Heart left ventricle (tissue), 16 donors: ENCODE measurements around the gene FKBP8. TPM values are rescaled to one million over a fixed set of nuclear protein-coding genes. Genes with fewer than 3 reads are reported as not detected.
A peak's percentile ranks its signal among the peaks of the same experiment; 100 is the strongest.

ENCODE experiments used
- ATAC-seq, 4 donors: fragments of 200-7000 bp; cut with Tn5 transposase; one replicate each; pipeline ENCODE4 v1.9.1; 2020 to 2022; ENCODE audit warnings: moderate library complexity in 4 of 4, mild to moderate bottlenecking in 3 of 4, moderate number of reproducible peaks in 1 of 4
- DNase-seq, 5 donors: peaks; one replicate each; pipeline ENCODE4 v3.0.0-alpha.2; 2020
- H3K27ac ChIP-seq, 12 donors: fragments of 200-600 bp; sonication (generic) in 4 of 12; one replicate each; pipeline versions ENCODE4 v1.5.0 to v1.8.0; 2016 to 2022; ENCODE audit warnings: mild to moderate bottlenecking in 2 of 12
- H3K27me3 ChIP-seq, 9 donors: fragments of 200-600 bp; sonication (generic) in 2 of 9; one replicate each; pipeline versions ENCODE4 v1.5.1 to v1.8.0; 2016 to 2022; ENCODE audit warnings: mild to moderate bottlenecking in 3 of 9
- H3K36me3 ChIP-seq, 9 donors: fragments of 200-600 bp; sonication (generic) in 2 of 9; one replicate each; pipeline versions ENCODE4 v1.5.0 to v1.8.0; 2018 to 2022; ENCODE audit warnings: mild to moderate bottlenecking in 2 of 9
- H3K4me1 ChIP-seq, 12 donors: fragments of 200-600 bp; sonication (generic) in 4 of 12; one replicate each; pipeline versions ENCODE4 v1.5.0 to v1.8.0; 2016 to 2022; ENCODE audit warnings: mild to moderate bottlenecking in 3 of 12
- H3K4me3 ChIP-seq, 12 donors: fragments of 200-600 bp; sonication (generic) in 4 of 12; one replicate each; pipeline versions ENCODE4 v1.5.0 to v1.8.0; 2017 to 2022; ENCODE audit warnings: mild to moderate bottlenecking in 9 of 12, moderate library complexity in 4 of 12
- H3K9me3 ChIP-seq, 12 donors: fragments of 200-600 bp; sonication (generic) in 4 of 12; one replicate each; pipeline versions ENCODE4 v1.5.0 to v1.8.0; 2016 to 2022; ENCODE audit warnings: mild to moderate bottlenecking in 1 of 12
- POLR2A ChIP-seq, 2 donors: fragments of 450-650 bp; IDR thresholded peaks; one replicate each; pipeline ENCODE4 v1.6.1; 2017; ENCODE audit warnings: antibody characterized with exemption in 2 of 2, mild to moderate bottlenecking in 2 of 2, moderate library complexity in 2 of 2
- WGBS, 4 donors: extraction: QIAGEN DNeasy Blood & Tissue Kit in 2 of 4; methylation state at CpG; one replicate each; pipeline versions ENCODE4 v1.1.5 to v1.1.7; 2013 to 2018; 5-methylcytosine and 5-hydroxymethylcytosine counted together
- intact Hi-C, 10 donors: fragments of 100-400 bp; cut with DNase I; formaldehyde crosslinking; loops; one replicate each; pipeline versions ENCODE4 v1.11.1 to v1.14.2; 2022
- polyA plus RNA-seq, 2 donors: library from polyadenylated mRNA; stranded (reverse); fragments of 200-250 nt; gene quantifications; one replicate each; pipeline ENCODE4 v1.2.3, GENCODE V29; 2013
- total RNA-seq, 9 donors: library from RNA; depleted of rRNA in 2 of 9; stranded (reverse); fragments of >200 nt in 2 of 9; fragmentation: NEBNext Ultra II Directional in 3 of 9; extraction: Animal tissue kit (Norgen Biotek cat#: 25700) in 3 of 9; gene quantifications; one replicate each; pipeline versions ENCODE4 v1.1.0 to v1.2.4, GENCODE V29; 2016 to 2023
- TF ChIP-seq, protein P1 (sequence below), 12 donors: fragments of 200-600 bp; sonication (generic) in 4 of 12; IDR thresholded peaks; one replicate each; pipeline versions ENCODE4 v1.5.0 to v1.8.0; 2018 to 2022; ENCODE audit warnings: antibody characterized with exemption in 12 of 12, mild to moderate bottlenecking in 5 of 12
- donor health status: ischemic (EF 13 %, LVEDD 7.1; RV severe dilation, severe dysfunction).
- donor health status: healthy with polysubstance abuse.
- donor health status: DM: no; HTN: yes; CAD: no.
- donor health status: DM: no; HTN: no; CAD: no.
- donor health status: ischemic (EF 25% LVEDD 6.9; RV normal size, moderate dysfunction).
- donor health status: ischemic (EF 25% LVEDD 5.7; RV mildly dilated, moderate dysfunction).
- donor health status: healthy.
- donor health status: DM: yes; HTN: yes; CAD: no.
- donor health status: ischemic (EF 35%, LVEDD 5.7; RV mildly dilated, moderate dysfunction).
- donor health status: nonischemic (EF 11% LVEDD 7.7; RV severe dilation, severe dysfunction).
- donor health status: DM: yes; HTN: yes; CAD: no.
- donor health status: PGD.
- donor health status: ischemic (EF 29% LVEDD 5.4; RV normal size, mild dysfunction).
- donor health status: nonischemic (EF 23%, LVEDD 6.1; RV moderate dilation, normal function).

The FKBP8 gene
- total and polyA plus RNA-seq, 11 donors = 136 to 353 (median 157) TPM

DNA sequence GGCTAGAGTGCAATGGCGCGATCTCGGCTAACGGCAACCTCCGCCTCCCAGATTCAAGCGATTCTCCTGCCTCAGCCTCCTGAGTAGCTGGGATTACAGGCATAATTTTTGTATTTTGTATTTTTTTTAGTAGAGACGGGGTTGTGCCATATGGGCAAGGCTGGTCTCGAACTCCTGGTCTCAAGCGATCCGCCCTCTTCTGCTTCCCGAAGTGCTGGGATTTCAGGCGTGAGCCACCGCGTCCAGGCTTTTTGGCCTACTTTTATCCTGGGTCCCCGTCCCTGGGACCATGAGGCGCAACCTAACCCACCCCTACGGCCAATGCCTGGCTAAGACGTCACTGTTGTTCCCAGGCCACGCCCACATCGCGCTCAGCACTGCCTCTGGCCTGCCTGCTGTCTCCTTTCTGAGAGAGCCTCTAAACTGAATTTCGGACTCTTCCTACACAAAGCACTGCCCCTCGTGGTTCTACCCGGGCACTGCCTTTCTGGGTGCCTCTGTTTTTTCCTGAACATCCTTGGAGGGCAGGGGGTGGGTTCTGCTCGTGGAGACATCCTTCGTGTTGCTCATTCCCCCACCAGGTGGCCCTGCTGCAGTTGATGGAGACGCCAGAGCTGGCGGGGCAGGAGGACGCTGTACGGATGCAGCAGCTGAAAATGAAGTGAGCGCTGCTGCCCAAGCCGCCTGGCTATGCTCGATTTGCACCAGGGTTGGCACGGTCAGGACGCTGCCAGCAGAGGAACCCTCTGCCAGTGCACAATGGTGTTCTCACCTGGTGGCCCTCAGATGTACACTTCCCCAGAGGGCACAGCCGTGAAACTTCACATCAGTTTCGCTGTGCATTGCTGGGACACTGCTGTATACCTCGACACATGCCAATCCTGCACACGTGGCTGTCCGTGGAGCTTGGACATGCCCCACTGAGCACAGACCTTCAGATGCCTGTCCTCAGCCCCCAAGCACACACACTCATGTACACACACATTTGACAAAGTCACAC is 47.2 kb upstream of the FKBP8 start:
- H3K36me3 ChIP-seq = peaks cover 0 to 15% (median 11%) of the 10 kb centered on the region in 9 donors
- peaks cover 4 to 58% (median 32%) of the 10 kb centered on the region in 12 donors for H3K4me1 ChIP-seq
- ATAC-seq = no peak
- H3K4me3 ChIP-seq = peak overlapping the region in 7 of 12 donors; percentile 71 to 98 (median 91)
- H3K27me3 ChIP-seq = peaks cover 0 to 8% (median 0%) of the 10 kb centered on the region in 9 donors
- TF ChIP-seq POLR2A (IDR thresholded peaks at IDR 0.05) = peak in 1 of 2 donors; percentile 6
- TF ChIP-seq, protein P1, sequence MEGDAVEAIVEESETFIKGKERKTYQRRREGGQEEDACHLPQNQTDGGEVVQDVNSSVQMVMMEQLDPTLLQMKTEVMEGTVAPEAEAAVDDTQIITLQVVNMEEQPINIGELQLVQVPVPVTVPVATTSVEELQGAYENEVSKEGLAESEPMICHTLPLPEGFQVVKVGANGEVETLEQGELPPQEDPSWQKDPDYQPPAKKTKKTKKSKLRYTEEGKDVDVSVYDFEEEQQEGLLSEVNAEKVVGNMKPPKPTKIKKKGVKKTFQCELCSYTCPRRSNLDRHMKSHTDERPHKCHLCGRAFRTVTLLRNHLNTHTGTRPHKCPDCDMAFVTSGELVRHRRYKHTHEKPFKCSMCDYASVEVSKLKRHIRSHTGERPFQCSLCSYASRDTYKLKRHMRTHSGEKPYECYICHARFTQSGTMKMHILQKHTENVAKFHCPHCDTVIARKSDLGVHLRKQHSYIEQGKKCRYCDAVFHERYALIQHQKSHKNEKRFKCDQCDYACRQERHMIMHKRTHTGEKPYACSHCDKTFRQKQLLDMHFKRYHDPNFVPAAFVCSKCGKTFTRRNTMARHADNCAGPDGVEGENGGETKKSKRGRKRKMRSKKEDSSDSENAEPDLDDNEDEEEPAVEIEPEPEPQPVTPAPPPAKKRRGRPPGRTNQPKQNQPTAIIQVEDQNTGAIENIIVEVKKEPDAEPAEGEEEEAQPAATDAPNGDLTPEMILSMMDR (IDR thresholded peaks at IDR 0.05) = peak in 1 of 12 donors; percentile 21
- no peaks in the 10 kb centered on the region for H3K9me3 ChIP-seq
- H3K27ac ChIP-seq = peak overlapping the region in 3 of 12 donors; percentile 90 to 96 (median 91)
- WGBS, 4 donors = 78 to 85% (median 83%) methylated on average over 32 to 40 of the region's 40 CpGs
- intact Hi-C loops = loop anchor here in 7 of 10 donors (5.0 to 10.0 kb wide), 7 partner anchors 64 to 277 kb away; partner anchors contain the start of gene CRTC1 (in 3 of the 7)
- peak in 2 of 5 donors; percentile 49 to 51 for DNase-seq

DNA sequence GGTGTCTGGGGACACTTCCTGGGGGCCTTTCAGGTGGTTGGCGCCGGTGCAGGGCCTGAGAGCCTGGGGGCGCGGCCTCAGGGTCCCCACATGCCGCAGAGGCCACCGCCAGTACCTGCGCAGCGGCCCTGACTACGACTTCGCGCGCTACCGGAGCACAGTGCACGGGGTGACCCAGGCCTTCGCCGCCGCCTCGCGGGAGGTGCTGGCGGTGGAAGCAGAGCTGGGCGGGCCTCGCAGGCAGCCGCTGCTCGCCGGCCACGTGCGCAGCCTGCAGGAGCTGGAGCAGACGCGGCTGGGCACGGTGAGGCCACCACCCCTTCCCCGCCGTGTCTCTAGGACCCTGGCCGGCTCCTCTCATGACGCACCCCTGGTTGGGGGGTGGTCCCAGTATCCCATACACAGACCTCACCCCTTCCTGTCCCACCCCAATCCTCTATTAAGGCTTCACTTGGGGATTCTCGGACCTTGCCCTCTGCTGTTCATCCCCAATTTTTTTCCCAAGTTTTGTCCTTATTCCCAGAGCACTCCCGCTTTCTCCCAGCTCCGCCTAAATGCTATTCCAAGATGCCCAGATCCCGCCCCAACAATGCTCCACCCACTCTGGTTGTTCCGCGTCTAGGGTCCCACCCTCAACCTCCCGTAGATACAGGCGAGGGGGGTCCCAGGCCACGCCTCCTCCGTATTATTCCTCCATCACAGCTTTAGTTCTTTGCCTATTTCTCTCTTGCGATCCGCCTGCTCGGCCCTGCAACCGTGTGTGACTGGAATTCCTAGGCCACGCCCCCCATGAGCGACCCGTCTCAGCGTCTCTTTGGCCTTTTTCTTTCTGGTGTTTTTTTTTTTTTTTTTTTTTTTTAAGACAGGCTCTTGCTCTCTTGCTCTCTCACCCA is 46.3 kb upstream of the FKBP8 start:
- intact Hi-C loops = loop anchor here in 9 of 10 donors (5.0 to 10.0 kb wide), 11 partner anchors 65 to 278 kb away; partner anchors contain the start of gene CRTC1 (in 3 of the 9)
- Histone ChIP-seq H3K4me1 (peaks cover 0 to 54% (median 25%) of the 10 kb centered on the region in 12 donors), H3K27me3 (no peaks in the 10 kb centered on the region), H3K36me3 (peaks cover 0 to 15% (median 11%) of the 10 kb centered on the region in 9 donors), H3K9me3 (no peaks in the 10 kb centered on the region), H3K27ac (peak overlapping the region; percentile 75 to 97 (median 92)), H3K4me3 (peak overlapping the region; percentile 66 to 98 (median 90))
- peak; percentile 56 to 80 (median 70) for DNase-seq
- 12 to 34% (median 17%) methylated on average over 23 to 52 of the region's 52 CpGs for WGBS, 4 donors
- peak; percentile 15 to 73 (median 69) for ATAC-seq
- TF ChIP-seq POLR2A (IDR thresholded peaks at IDR 0.05) = no peak
- TF ChIP-seq, protein P1 (IDR thresholded peaks at IDR 0.05) = peak in 6 of 12 donors; percentile 4 to 37 (median 20)

DNA sequence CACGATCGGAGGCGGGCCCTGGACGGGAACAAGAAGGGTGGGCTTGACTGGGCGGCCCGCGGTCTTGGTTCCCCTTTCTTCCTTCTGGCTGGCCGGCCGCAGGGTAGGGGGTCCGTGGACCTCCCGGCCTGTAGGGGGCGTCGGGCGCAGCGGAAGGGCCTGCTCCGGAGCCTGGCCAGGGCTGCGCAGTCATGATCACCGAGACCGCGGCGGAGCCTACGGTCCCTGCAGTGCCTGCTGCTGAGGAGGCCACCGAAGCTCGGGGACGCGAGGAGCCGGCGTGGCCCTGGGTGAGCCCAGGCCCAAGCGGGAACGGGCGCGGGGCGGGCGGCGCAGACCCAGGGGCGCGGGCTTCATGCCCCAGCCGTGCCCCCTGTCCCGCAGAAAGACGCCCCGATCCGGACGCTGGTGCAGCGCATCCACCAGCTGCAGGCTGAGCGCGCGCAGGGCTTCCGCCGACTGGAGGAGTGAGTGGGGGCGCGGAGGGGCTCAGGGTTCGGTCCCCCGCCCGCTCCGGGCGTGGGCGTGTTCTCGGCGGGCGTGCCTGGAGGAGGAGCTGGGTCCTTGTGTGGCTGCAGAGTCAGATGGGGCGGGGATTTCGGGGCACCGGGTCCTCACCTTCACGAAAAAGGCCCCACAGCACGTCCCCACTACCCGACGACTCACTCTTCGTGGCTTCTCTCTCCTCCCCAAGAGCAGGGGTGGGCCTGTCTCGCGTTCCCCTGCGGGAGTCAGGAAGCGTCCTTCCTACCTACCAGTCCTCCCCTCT is 45.4 kb upstream of the FKBP8 start, which contains the start of gene REX1BD:
Gene REX1BD (plus strand): TSS at position 188 of the 769 bp plus-strand sequence. CDS start 4 bp downstream, at position 192.
- peak; percentile 83 to 94 (median 90) for ATAC-seq
- TF ChIP-seq, protein P1 (IDR thresholded peaks at IDR 0.05) = peak; percentile 83 to 98 (median 92)
- peak in 1 of 2 donors; percentile 70 for TF ChIP-seq POLR2A (IDR thresholded peaks at IDR 0.05)
- 0% methylated on average over 32 to 72 of the region's 72 CpGs for WGBS, 4 donors

More for the DNA sequence above, 45.4 kb upstream of the FKBP8 start, which contains the start of gene REX1BD:
- Histone ChIP-seq H3K27ac (peak within 1 kb of the TSS; percentile 75 to 97 (median 92)), H3K27me3 (no peaks in the 10 kb centered on the region), H3K9me3 (no peaks in the 10 kb centered on the region), H3K4me1 (peaks cover 0 to 47% (median 19%) of the 10 kb centered on the region in 12 donors), H3K36me3 (peaks cover 0 to 15% (median 11%) of the 10 kb centered on the region in 9 donors), H3K4me3 (peak within 1 kb of the TSS; percentile 66 to 98 (median 90))
- intact Hi-C loops = loop anchor here in 6 of 10 donors (5.0 to 10.0 kb wide), 5 partner anchors 116 to 259 kb away; no protein-coding TSS in a partner anchor
- peak; percentile 87 to 94 (median 90) for DNase-seq
